GM12878 (cell line): ENCODE data around the gene MAPRE3. TPM values are rescaled to one million over a fixed set of nuclear protein-coding genes. Genes with fewer than 3 reads are reported as not detected.

ENCODE experiments used
- ATAC-seq: fragments of 200-7000 bp; cut with Tn5 transposase; 3 replicates; pipeline ENCODE4 v1.9.1; 2020; ENCODE audit warnings: mild to moderate bottlenecking, moderate library complexity
- BruUV-seq: library from RNA; stranded (reverse); fragments of 400-500 nt; replicated peaks from 2 replicates; lab custom pipeline; 2021; lab: Mats Ljungman, UMichigan
- CTCF ChIA-PET: fragments of 300-600 bp; sonication (Branson Sonifier 250); formaldehyde crosslinking; extraction: SDS; loops from one replicate; lab custom pipeline; 2021; ENCODE audit warnings: inconsistent platforms; lab: Yijun Ruan, JAX
- POLR2A ChIA-PET: fragments of 350-600 bp; formaldehyde crosslinking; extraction: SDS; loops from one replicate; lab custom pipeline; 2021; ENCODE audit warnings: inconsistent platforms; lab: Charles Lee
- RAD21 ChIA-PET: fragments of 300-600 bp; sonication (Branson Sonifier 250); formaldehyde crosslinking; loops from one replicate; lab custom pipeline; 2023; ENCODE audit warnings: antibody characterized with exemption; ENCODE audit not compliant: unreplicated experiment; lab: Charles Lee
- SMC1A ChIA-PET: fragments of 300-600 bp; sonication (Branson Sonifier 250); formaldehyde crosslinking; loops from one replicate; lab custom pipeline; 2023; ENCODE audit not compliant: unreplicated experiment, uncharacterized antibody; lab: Charles Lee
- DNase-seq: peaks from one replicate; pipeline ENCODE4 v3.0.0-alpha.2; 2011; ENCODE audit warnings: low read depth, low spot score
- FAIRE-seq: peaks from 3 replicates; lab custom pipeline; 2011; peaks lifted over from hg19 to GRCh38; lab: Jason Lieb, UNC
- H2AFZ ChIP-seq: 2 replicates; pipeline ENCODE4 v1.6.0; 2011; ENCODE audit warnings: low read depth, low read length, control low read depth; ENCODE audit not compliant: control insufficient read depth
- H3K27ac ChIP-seq: 2 replicates; pipeline ENCODE4 v1.5.1; 2011; ENCODE audit warnings: control low read depth; ENCODE audit not compliant: control insufficient read depth, insufficient read depth
- H3K27me3 ChIP-seq, 2 experiments: replicated peaks in 1 of 2; 2 replicates each; pipeline versions ENCODE4 v1.6.0 to v1.6.1; 2011; ENCODE audit warnings: low read length in 1 of 2; ENCODE audit not compliant: control insufficient read depth in 2 of 2, insufficient read depth in 2 of 2
- H3K36me3 ChIP-seq, 2 experiments: 2 replicates each; pipeline ENCODE4 v1.5.1; 2011; ENCODE audit warnings: low read length in 1 of 2; ENCODE audit not compliant: control insufficient read depth in 2 of 2, insufficient read depth in 2 of 2
- H3K4me1 ChIP-seq: 2 replicates; pipeline ENCODE4 v1.6.1; 2011; ENCODE audit warnings: mild to moderate bottlenecking, low read length, moderate library complexity, mixed read lengths; ENCODE audit not compliant: control insufficient read depth, insufficient read depth
- H3K4me2 ChIP-seq: 2 replicates; pipeline ENCODE4 v1.6.0; 2011; ENCODE audit warnings: control low read depth; ENCODE audit not compliant: control insufficient read depth, insufficient read depth
- H3K4me3 ChIP-seq: fragments of 200-600 bp; sonication (generic); 2 replicates; pipeline ENCODE4 v1.5.1; 2016
- H3K79me2 ChIP-seq: 2 replicates; pipeline ENCODE4 v1.6.0; 2011; ENCODE audit warnings: low read length; ENCODE audit not compliant: control insufficient read depth, insufficient read depth
- H3K9ac ChIP-seq: 2 replicates; pipeline ENCODE4 v1.8.0; 2011; ENCODE audit warnings: low read length, control low read depth, mixed read lengths; ENCODE audit not compliant: control insufficient read depth, insufficient read depth
- H3K9me3 ChIP-seq: replicated peaks from 3 replicates; pipeline ENCODE4 v1.5.1; 2011; ENCODE audit warnings: mild to moderate bottlenecking, low read length; ENCODE audit not compliant: control insufficient read depth, insufficient read depth
- H4K20me1 ChIP-seq: 2 replicates; pipeline ENCODE4 v1.6.0; 2011; ENCODE audit not compliant: control insufficient read depth, insufficient read depth
- BHLHE40 ChIP-seq, 2 experiments: fragments of 450-650 bp in 1 of 2; IDR thresholded peaks; 2 replicates each; pipeline ENCODE4 v1.6.1; 2011 to 2017; ENCODE audit warnings: low read depth in 2 of 2, borderline replicate concordance in 1 of 2, improper control_type of control experiment in 1 of 2, low read length in 1 of 2, mild to moderate bottlenecking in 1 of 2
- GABPA ChIP-seq: IDR thresholded peaks from 2 replicates; pipeline ENCODE4 v1.6.1; 2014; ENCODE audit warnings: antibody characterized with exemption, low read depth, mild to moderate bottlenecking, inconsistent platforms
- SKIL ChIP-seq: fragments of 450-650 bp; IDR thresholded peaks from 2 replicates; pipeline ENCODE4 v1.6.1; 2017; ENCODE audit warnings: mild to moderate bottlenecking, low read depth, inconsistent platforms; ENCODE audit not compliant: poor library complexity, severe bottlenecking
- ZNF687 ChIP-seq: fragments of 450-650 bp; IDR thresholded peaks from 2 replicates; pipeline ENCODE4 v1.6.1; 2017; ENCODE audit warnings: mild to moderate bottlenecking, moderate library complexity
- WGBS: methylation state at CpG from one replicate; pipeline ENCODE4 v1.1.6; 2016; ENCODE audit warnings: low lambda C conversion rate; ENCODE audit not compliant: insufficient replicate concordance, insufficient coverage; ENCODE audit errors: missing lambda C conversion rate; 5-methylcytosine and 5-hydroxymethylcytosine counted together
- in situ Hi-C: fragments of 300-500 bp; cut with MboI; formaldehyde crosslinking; loops from 9 replicates; pipeline ENCODE4 v1.14.3; 2018; ENCODE audit warnings: mixed read lengths
- intact Hi-C: fragments of 100-400 bp; cut with micrococcal nuclease; formaldehyde crosslinking; loops from one replicate; pipeline ENCODE4 v1.14.2; 2022; ENCODE audit not compliant: unreplicated experiment
- polyA plus RNA-seq, 11 experiments: library from polyadenylated mRNA; depleted of rRNA in 4 of 11; unstranded in 6 of 11; stranded (reverse) in 5 of 11; fragments of >200 nt; fragmentation: Nextera tagmentation in 4 of 11; fragmentation: Illumina TruSeq in 1 of 11; extraction: Ambion mirVana in 4 of 11; extraction: Trizol in 1 of 11; gene quantifications; 1 replicate in 1 of 11; 2 replicates in 10 of 11; pipeline versions ENCODE4 v1.2.1 to v1.2.3, GENCODE V29; 2011 to 2016; ENCODE audit warnings: inconsistent platforms in 2 of 11, missing spikeins in 2 of 11, low read depth in 1 of 11
- total RNA-seq, 4 experiments: library from RNA; depleted of rRNA in 3 of 4; stranded (reverse); fragments of >200 nt in 3 of 4; fragmentation: Illumina TruSeq in 1 of 4; extraction: Trizol in 1 of 4; gene quantifications; 2 replicates each; pipeline versions ENCODE4 v1.2.1 to v1.2.3, GENCODE V29; 2013 to 2021

The MAPRE3 gene
- total and polyA plus RNA-seq, 10 of the 15 experiments (the other 5 are each of a cell fraction or from before 2014, with no cell fraction given), result 0.03 to 1.3 (median 0.73) TPM; not detected in 1

- Histone ChIP-seq H3K4me2 (no peak overlapping the region), H3K27me3 (peaks cover 0 to 4% of the 10 kb centered on the region in 2 experiments), H3K9ac (no peak overlapping the region), H3K9me3 (no peaks in the 10 kb centered on the region), H3K27ac (no peak overlapping the region), H3K36me3 (no peaks in the 10 kb centered on the region), H3K4me3 (no peak overlapping the region), H3K79me2 (no peaks in the 10 kb centered on the region), H2AFZ (no peak overlapping the region), H3K4me1 (no peaks in the 10 kb centered on the region), H4K20me1 (no peaks in the 10 kb centered on the region)
- FAIRE-seq (no peak), DNase-seq (no peak), ATAC-seq (no peak)
- CTCF ChIA-PET, result interaction anchor here (0.6 to 1.5 kb wide), 3 partner anchors 16 to 131 kb away, joined by 3 to 4 read pairs (median 4); no protein-coding TSS in a partner anchor
- no peak for TF ChIP-seq ZNF687
- BruUV-seq, result no TSS peak
- in situ Hi-C loops (no loop called here), intact Hi-C loops (no loop called here)
- 50% methylated on average over 2 of the region's 2 CpGs for WGBS
- POLR2A ChIA-PET, result interaction anchor here (0.6 kb wide), 1 partner anchor 228 kb away, joined by 6 read pairs; no protein-coding TSS in a partner anchor
- RAD21 ChIA-PET, result interaction anchor here (0.8 kb wide), 1 partner anchor 18 kb away, joined by 3 read pairs; no protein-coding TSS in a partner anchor
- SMC1A ChIA-PET, result interaction anchor here (1.9 kb wide), 1 partner anchor 40 kb away, joined by 6 read pairs; no protein-coding TSS in a partner anchor
Measured at GRCh38 chr2:26977012-26977411, 6.6 kb downstream of the MAPRE3 start.

GRCh38 chr2:26978061-26978596 is 7.7 kb downstream of the MAPRE3 start:
- H3K4me2 ChIP-seq, result no peak overlapping the region
- no peaks in the 10 kb centered on the region for H3K79me2 ChIP-seq
- CTCF ChIA-PET, result no interaction called here
- DNase-seq (no peak), FAIRE-seq (no peak), ATAC-seq (no peak)
- no peaks in the 10 kb centered on the region for H3K9me3 ChIP-seq
- no peak overlapping the region for H3K4me3 ChIP-seq
- H3K27ac ChIP-seq, result no peak overlapping the region
- POLR2A ChIA-PET, result no interaction called here
- RAD21 ChIA-PET, result no interaction called here
- H4K20me1 ChIP-seq, result no peaks in the 10 kb centered on the region
- SMC1A ChIA-PET, result no interaction called here
- intact Hi-C loops (no loop called here), in situ Hi-C loops (no loop called here)
- no peak overlapping the region for H2AFZ ChIP-seq
- peaks cover 0 to 4% of the 10 kb centered on the region in 2 experiments for H3K27me3 ChIP-seq
- H3K36me3 ChIP-seq, result no peaks in the 10 kb centered on the region
- WGBS, result 64% methylated on average over 4 of the region's 4 CpGs
- no TSS peak for BruUV-seq
- TF ChIP-seq BHLHE40 (IDR thresholded peaks at IDR 0.05; ENCODE audit: borderline replicate concordance in 1 of 2, low read depth in 2 of 2, low read length in 1 of 2), result no peak
- no peak for TF ChIP-seq GABPA
- TF ChIP-seq SKIL, result no peak
- H3K9ac ChIP-seq, result no peak overlapping the region
- H3K4me1 ChIP-seq, result no peaks in the 10 kb centered on the region
